Measurements from ENCODE around the gene NAA38. TPM values are rescaled to one million over a fixed set of nuclear protein-coding genes. Genes with fewer than 3 reads are reported as not detected.
A peak's percentile ranks its signal among the peaks of the same experiment; 100 is the strongest.

The NAA38 gene
- total and polyA plus RNA-seq, 2 donors (not counting 1 experiment from before 2014, with no cell fraction given) = 20.0 to 80.5 TPM

DNA sequence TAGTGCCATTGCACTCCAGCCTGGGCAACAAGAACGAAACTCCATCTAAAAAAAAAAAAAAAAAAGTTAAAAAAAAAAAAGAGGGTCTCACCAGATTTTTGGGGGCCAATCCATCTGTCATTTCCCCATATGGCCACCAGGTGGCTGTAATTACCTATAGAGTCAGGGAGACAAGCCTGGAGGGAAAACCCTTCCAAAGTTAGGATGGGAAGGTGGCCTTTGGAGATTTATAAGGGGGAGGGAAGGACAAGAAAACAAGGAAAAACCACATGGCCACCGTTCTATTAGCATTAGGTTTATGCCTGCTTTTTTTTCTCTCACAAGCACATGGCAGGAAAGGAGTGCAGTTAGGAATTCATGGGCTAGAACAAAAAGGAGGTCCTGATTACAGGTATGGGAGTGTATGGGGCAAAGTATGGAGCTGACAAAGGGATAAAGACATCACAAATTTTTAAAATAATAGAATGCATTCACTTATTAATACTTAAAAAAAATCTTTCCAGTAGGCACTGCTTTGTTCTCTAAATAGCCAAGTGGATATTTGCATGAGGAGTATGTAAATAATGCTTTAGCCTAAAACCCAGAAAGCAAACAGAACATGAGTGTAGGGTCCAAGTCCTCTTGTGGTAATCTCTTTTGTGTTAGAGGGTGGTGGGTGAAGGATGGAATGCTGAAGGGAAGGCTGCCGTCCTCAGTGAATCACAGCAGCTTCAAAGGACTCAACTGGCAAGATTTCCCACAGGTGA lies 5.5 kb upstream of the NAA38 start:
- H3K4me3 Mint-ChIP-seq = no peak overlapping the region
- H3K27ac ChIP-seq (ENCODE audit: low read length in 2 of 2) = no peak overlapping the region
- no peak overlapping the region for H3K4me3 ChIP-seq (ENCODE audit: control extremely low read depth in 1 of 5, extremely low read depth in 1 of 5, insufficient read depth in 1 of 5, low read depth in 2 of 5, low read length in 4 of 5)
- 80% methylated on average over 1 of the region's 3 CpGs for WGBS (ENCODE audit: insufficient coverage)
- peaks cover 1 to 4% of the 10 kb centered on the region in 2 experiments for H3K36me3 ChIP-seq (replicated peaks in 1 of 2; ENCODE audit: control extremely low read depth in 1 of 2, control insufficient read depth in 1 of 2, extremely low read depth in 1 of 2, insufficient read depth in 2 of 2, low read length in 1 of 2)
- DNase-seq = peak; percentile 74
- H3K27me3 ChIP-seq (replicated peaks in 1 of 4; ENCODE audit: control extremely low read depth in 1 of 4, control insufficient read depth in 3 of 4, insufficient read depth in 4 of 4, low read length in 3 of 4) = no peaks in the 10 kb centered on the region
- H3K9ac ChIP-seq (ENCODE audit: low read length) = no peak overlapping the region
- POLR2A ChIA-PET = interaction anchor here (0.7 kb wide), 1 partner anchor 50 kb away, joined by 5 read pairs; no protein-coding TSS in a partner anchor
- H2AFZ ChIP-seq (ENCODE audit: insufficient read depth, low read depth, low read length, poor library complexity, severe bottlenecking) = no peak overlapping the region
- H3K4me1 ChIP-seq (ENCODE audit: control insufficient read depth in 2 of 2, insufficient read depth in 2 of 2, low read length in 2 of 2) = peaks cover 9 to 18% of the 10 kb centered on the region in 2 donors
- H3K9me3 Mint-ChIP-seq (ENCODE audit: insufficient read depth) = no peaks in the 10 kb centered on the region
- CTCF ChIA-PET = interaction anchor here (0.6 to 8.6 kb wide), 34 partner anchors 7 to 1039 kb away, joined by 3 to 144 read pairs (median 5); partner anchors contain the start of gene RNF227
- peaks cover 10% of the 10 kb centered on the region for H3K79me2 ChIP-seq (ENCODE audit: control insufficient read depth, insufficient read depth, low read length)
- no peak for ATAC-seq (ENCODE audit: low read depth)
- H3K4me1 Mint-ChIP-seq = peaks cover 9% of the 10 kb centered on the region
- intact Hi-C loops (cut with micrococcal nuclease) = loop anchor here (1.0 kb wide), 2 partner anchors 127 to 194 kb away; no protein-coding TSS in a partner anchor
- H3K9me3 ChIP-seq (ENCODE audit: control extremely low read depth in 1 of 3, control insufficient read depth in 2 of 3, insufficient read depth in 1 of 3, low read length in 2 of 3) = no peaks in the 10 kb centered on the region
- H3K27ac Mint-ChIP-seq = peak overlapping the region; percentile 5
- no peaks in the 10 kb centered on the region for H4K20me1 ChIP-seq (ENCODE audit: control insufficient read depth, insufficient read depth, low read length, poor library complexity, severe bottlenecking)
- no peak overlapping the region for H3K4me2 ChIP-seq (replicated peaks; ENCODE audit: low read depth, low read length, poor library complexity, severe bottlenecking)
- TF ChIP-seq, protein P1, sequence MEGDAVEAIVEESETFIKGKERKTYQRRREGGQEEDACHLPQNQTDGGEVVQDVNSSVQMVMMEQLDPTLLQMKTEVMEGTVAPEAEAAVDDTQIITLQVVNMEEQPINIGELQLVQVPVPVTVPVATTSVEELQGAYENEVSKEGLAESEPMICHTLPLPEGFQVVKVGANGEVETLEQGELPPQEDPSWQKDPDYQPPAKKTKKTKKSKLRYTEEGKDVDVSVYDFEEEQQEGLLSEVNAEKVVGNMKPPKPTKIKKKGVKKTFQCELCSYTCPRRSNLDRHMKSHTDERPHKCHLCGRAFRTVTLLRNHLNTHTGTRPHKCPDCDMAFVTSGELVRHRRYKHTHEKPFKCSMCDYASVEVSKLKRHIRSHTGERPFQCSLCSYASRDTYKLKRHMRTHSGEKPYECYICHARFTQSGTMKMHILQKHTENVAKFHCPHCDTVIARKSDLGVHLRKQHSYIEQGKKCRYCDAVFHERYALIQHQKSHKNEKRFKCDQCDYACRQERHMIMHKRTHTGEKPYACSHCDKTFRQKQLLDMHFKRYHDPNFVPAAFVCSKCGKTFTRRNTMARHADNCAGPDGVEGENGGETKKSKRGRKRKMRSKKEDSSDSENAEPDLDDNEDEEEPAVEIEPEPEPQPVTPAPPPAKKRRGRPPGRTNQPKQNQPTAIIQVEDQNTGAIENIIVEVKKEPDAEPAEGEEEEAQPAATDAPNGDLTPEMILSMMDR (IDR thresholded peaks at IDR 0.05) = peak; percentile 84
- no peak for TF ChIP-seq EZH2 (IDR thresholded peaks at IDR 0.05; ENCODE audit: borderline replicate concordance, insufficient read depth, low read depth, low read length, poor library complexity, severe bottlenecking)
- no peaks in the 10 kb centered on the region for H3K27me3 Mint-ChIP-seq

DNA sequence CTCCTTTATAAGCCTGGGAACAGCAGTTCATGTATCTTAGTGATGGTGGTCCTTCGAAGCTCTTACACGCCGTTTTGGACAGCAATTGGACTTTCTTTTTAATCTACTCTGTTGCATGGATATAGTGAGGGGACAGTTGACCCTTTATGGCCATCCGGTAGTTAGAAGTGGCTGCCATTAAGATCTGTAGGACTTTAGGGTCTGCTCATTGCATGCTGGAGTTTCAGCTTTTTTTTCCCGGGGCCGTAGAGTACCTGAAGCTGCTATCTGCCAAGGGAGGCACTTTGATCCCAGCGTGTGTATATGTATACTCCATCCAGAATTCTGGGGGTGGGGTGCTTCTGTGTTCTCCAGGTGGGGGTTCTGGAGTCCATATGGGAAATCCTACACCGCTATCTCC lies 1.7 kb upstream of the NAA38 start:
- TF ChIP-seq, protein P1 (IDR thresholded peaks at IDR 0.05) = no peak
- no peak for TF ChIP-seq EZH2 (IDR thresholded peaks at IDR 0.05; ENCODE audit: borderline replicate concordance, insufficient read depth, low read depth, low read length, poor library complexity, severe bottlenecking)
- Mint-ChIP-seq H3K27ac (peak overlapping the region; percentile 66), H3K4me3 (no peak overlapping the region), H3K27me3 (no peaks in the 10 kb centered on the region), H3K9me3 (ENCODE audit: insufficient read depth) (no peaks in the 10 kb centered on the region), H3K4me1 (peaks cover 8% of the 10 kb centered on the region)
- H3K9ac ChIP-seq (ENCODE audit: low read length) = no peak overlapping the region
- no peak overlapping the region for H2AFZ ChIP-seq (ENCODE audit: insufficient read depth, low read depth, low read length, poor library complexity, severe bottlenecking)
- no peak overlapping the region for H3K4me2 ChIP-seq (replicated peaks; ENCODE audit: low read depth, low read length, poor library complexity, severe bottlenecking)
- no peaks in the 10 kb centered on the region for H3K9me3 ChIP-seq (ENCODE audit: control extremely low read depth in 1 of 3, control insufficient read depth in 2 of 3, insufficient read depth in 1 of 3, low read length in 2 of 3)
- ChIA-PET POLR2A (no interaction called here), CTCF (interaction anchor here (0.5 to 8.6 kb wide), 8 partner anchors 26 to 1703 kb away, joined by 3 to 144 read pairs (median 4); partner anchors contain the start of gene RNF227)
- 90% methylated on average over 6 of the region's 8 CpGs for WGBS (ENCODE audit: insufficient coverage)
- no peak overlapping the region for H3K4me3 ChIP-seq (ENCODE audit: control extremely low read depth in 1 of 5, extremely low read depth in 1 of 5, insufficient read depth in 1 of 5, low read depth in 2 of 5, low read length in 4 of 5)
- ATAC-seq (ENCODE audit: low read depth) = no peak
- H4K20me1 ChIP-seq (ENCODE audit: control insufficient read depth, insufficient read depth, low read length, poor library complexity, severe bottlenecking) = peaks cover 10% of the 10 kb centered on the region
- peaks cover 20 to 36% of the 10 kb centered on the region in 2 donors for H3K4me1 ChIP-seq (ENCODE audit: control insufficient read depth in 2 of 2, insufficient read depth in 2 of 2, low read length in 2 of 2)
- intact Hi-C loops (cut with micrococcal nuclease) = loop anchor here (5.0 kb wide), 4 partner anchors 58 to 607 kb away; partner anchors contain the start of genes CTDNEP1, ELP5, RNF227 and TP53
- DNase-seq = peak; percentile 34
- H3K36me3 ChIP-seq (replicated peaks in 1 of 2; ENCODE audit: control extremely low read depth in 1 of 2, control insufficient read depth in 1 of 2, extremely low read depth in 1 of 2, insufficient read depth in 2 of 2, low read length in 1 of 2) = peaks cover 1 to 4% of the 10 kb centered on the region in 2 experiments
- no peaks in the 10 kb centered on the region for H3K27me3 ChIP-seq (replicated peaks in 1 of 4; ENCODE audit: control extremely low read depth in 1 of 4, control insufficient read depth in 3 of 4, insufficient read depth in 4 of 4, low read length in 3 of 4)
- H3K79me2 ChIP-seq (ENCODE audit: control insufficient read depth, insufficient read depth, low read length) = peaks cover 9% of the 10 kb centered on the region
- no peak overlapping the region for H3K27ac ChIP-seq (ENCODE audit: low read length in 2 of 2)

Measured in B cell (primary cell).